Ureter (tissue), 1 donor: Measurements from ENCODE around the gene C1QC. TPM values are rescaled to one million over a fixed set of nuclear protein-coding genes. Genes with fewer than 3 reads are reported as not detected.

Experiments
- DNase-seq: peaks from one replicate; pipeline ENCODE4 v3.0.0-alpha.2; 2020; ENCODE audit warnings: low spot score
- total RNA-seq: library from RNA; stranded (reverse); gene quantifications from one replicate; pipeline ENCODE4 v1.2.4, GENCODE V29; 2023
- donor health status: DM: yes; HTN: yes; CAD: no.

The C1QC gene
- total RNA-seq, 1 donor from 2014 or later: 85.3 TPM

- no peak for DNase-seq
These were observed 37.3 kb downstream of the C1QC start for GRCh38 chr1:22680726-22681125.

GRCh38 chr1:22681556-22682276, 38.3 kb downstream of the C1QC start:
- DNase-seq: no peak

DNA sequence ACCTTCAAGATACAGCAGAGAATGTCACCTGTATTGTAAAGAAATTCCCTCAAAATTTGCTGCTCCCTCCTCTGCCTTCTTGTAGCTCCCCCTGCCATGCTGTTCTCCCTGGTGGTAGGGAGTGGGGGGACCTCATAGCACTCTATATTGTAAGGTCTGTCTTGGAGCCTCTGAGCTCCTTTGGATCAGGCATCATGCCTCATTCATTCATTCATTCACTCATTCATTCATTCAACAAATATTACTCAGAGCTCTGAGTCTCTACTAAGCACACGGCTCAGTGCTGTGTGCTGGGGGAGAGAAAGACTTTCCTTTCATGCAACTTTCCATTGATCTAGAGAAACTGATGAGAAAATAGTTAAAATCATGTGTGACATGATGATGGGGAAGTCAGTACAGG, 40.1 kb downstream of the C1QC start:
- no peak for DNase-seq

GRCh38 chr1:22685591-22686059, 42.2 kb downstream of the C1QC start:
- DNase-seq: no peak

DNA sequence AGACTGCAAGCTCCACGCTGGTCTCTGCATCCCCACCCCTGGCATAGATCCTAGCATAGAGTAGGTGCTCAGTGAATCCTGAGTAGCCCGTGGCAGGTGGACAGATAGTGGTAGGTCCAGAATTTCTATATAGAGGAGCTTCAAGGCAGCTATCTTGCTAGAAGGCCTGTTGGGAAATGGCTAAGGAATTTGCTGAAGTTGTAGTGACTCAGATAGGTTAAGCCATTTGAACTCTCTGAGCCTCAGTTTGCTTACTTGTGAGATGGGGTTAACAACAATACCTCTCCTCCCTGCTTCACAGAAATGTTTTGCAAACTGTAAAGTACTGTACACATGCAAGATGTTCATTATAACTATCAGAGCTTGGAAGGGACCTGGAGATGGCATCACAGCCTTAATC, 43.8 kb downstream of the C1QC start:
- DNase-seq: no peak

GRCh38 chr1:22688466-22688865, 45.0 kb downstream of the C1QC start:
- no peak for DNase-seq

DNA sequence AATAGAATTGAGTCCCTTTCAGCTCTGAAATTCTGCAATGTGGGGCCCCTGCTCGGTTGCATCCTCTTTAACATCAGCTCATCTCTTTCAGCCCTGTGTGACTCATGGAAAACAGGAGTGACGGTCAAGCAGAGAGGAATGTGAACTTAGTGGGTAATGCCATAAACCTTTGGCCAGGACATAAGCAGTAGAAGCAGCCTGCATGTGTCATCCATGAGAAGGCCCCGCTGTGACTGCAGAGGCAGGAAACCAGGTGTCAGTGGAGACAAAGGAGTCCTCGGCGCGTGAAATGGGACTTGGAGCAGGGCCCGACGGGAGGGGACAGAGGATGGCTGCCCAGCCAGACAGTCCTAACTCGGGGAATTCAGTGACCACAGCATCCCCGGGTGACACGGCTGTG, 46.1 kb downstream of the C1QC start:
- DNase-seq: no peak

- no peak for DNase-seq
These were observed 47.8 kb downstream of the C1QC start for GRCh38 chr1:22691031-22691753.

DNA sequence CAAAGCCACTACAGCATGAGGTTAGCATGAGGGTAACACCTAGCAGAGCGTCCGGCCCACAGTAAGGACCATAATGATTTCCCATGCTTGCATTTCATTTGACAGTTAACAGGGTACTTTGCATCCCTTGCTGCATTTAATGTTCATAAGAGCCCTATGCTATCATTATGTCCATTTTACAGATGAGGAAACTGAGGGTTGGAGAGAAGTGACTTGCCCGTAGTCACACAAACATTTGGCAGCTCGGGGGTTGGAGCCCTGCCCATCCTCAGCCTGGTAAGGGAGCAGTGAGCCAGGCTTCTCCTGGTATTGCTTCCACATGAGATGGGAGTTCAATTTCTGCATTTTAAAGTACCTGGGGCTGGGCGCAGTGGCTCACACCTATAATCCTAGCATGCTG, 50.7 kb downstream of the C1QC start:
- no peak for DNase-seq

- no peak for DNase-seq
These were observed 53.2 kb downstream of the C1QC start for GRCh38 chr1:22696610-22697009.

Other genes with a start within 250 kb of the C1QC start
- 22.4 TPM for gene ZBTB40, start 191.8 kb upstream of the C1QC start, total RNA-seq
- not detected for gene EPHA8, start 80.1 kb upstream of the C1QC start, total RNA-seq
- 64.0 TPM for gene C1QA, start 7.0 kb upstream of the C1QC start, total RNA-seq
- gene C1QB, start 9.6 kb downstream of the C1QC start, total RNA-seq: 92.9 TPM
- gene EPHB2, start 67.2 kb downstream of the C1QC start, total RNA-seq: 14.6 TPM